K562 (cell line): ENCODE measurements around the gene PPM1N. TPM values are rescaled to one million over a fixed set of nuclear protein-coding genes. Genes with fewer than 3 reads are reported as not detected.

ENCODE experiments used
- BCOR ChIP-seq: fragments of 450-650 bp; IDR thresholded peaks from 2 replicates; pipeline ENCODE4 v1.6.1; 2016
- BRCA1 ChIP-seq, 2 experiments: fragments of 450-650 bp in 1 of 2; sonication (generic) in 1 of 2; formaldehyde crosslinking in 1 of 2; IDR thresholded peaks; 2 replicates each; pipeline versions ENCODE4 v1.5.0 to v1.6.1; 2017 to 2020; ENCODE audit warnings: mild to moderate bottlenecking in 1 of 2, missing genetic modification reagents in 1 of 2
- CHCHD3 ChIP-seq: fragments of 250-450 bp; sonication (Bioruptor Pico); IDR thresholded peaks from 2 replicates; pipeline ENCODE4 v2.1.2; 2022; ENCODE audit warnings: mild to moderate bottlenecking
- CREM ChIP-seq: IDR thresholded peaks from 2 replicates; pipeline ENCODE4 v1.6.1; 2014; ENCODE audit warnings: antibody characterized with exemption, low read depth
- E2F1 ChIP-seq: sonication (generic); formaldehyde crosslinking; IDR thresholded peaks from 2 replicates; pipeline ENCODE4 v1.8.1; 2023; ENCODE audit warnings: mild to moderate bottlenecking, missing genetic modification reagents, moderate library complexity
- FIP1L1 ChIP-seq: fragments of 200-400 bp; formaldehyde crosslinking; IDR thresholded peaks from 2 replicates; pipeline ENCODE4 v1.6.1; 2018; ENCODE audit warnings: mild to moderate bottlenecking, low read depth, low read length; ENCODE audit not compliant: poor library complexity, severe bottlenecking
- FOXM1 ChIP-seq, 2 experiments: fragments of 450-650 bp in 1 of 2; sonication (generic) in 1 of 2; formaldehyde crosslinking in 1 of 2; IDR thresholded peaks; 2 replicates each; pipeline versions ENCODE4 v1.6.1 to v1.9.0; 2017 to 2022; ENCODE audit warnings: low read depth in 2 of 2, mild to moderate bottlenecking in 2 of 2, missing genetic modification reagents in 1 of 2, moderate library complexity in 1 of 2
- GABPB1 ChIP-seq: sonication (generic); formaldehyde crosslinking; IDR thresholded peaks from 2 replicates; pipeline ENCODE4 v1.8.0; 2022; ENCODE audit warnings: mild to moderate bottlenecking, missing genetic modification reagents
- HDAC6 ChIP-seq: IDR thresholded peaks from 2 replicates; pipeline ENCODE4 v1.6.1; 2012; ENCODE audit warnings: low read depth, mild to moderate bottlenecking, control low read depth, inconsistent platforms, low read length, moderate library complexity
- KLF10 ChIP-seq: fragments of 250-450 bp; sonication (Bioruptor Pico); IDR thresholded peaks from 2 replicates; pipeline ENCODE4 v1.6.1; 2021; ENCODE audit warnings: matching md5 sums
- MAFG ChIP-seq: fragments of 450-650 bp; conservative IDR thresholded peaks from 2 replicates; pipeline ENCODE4 v1.6.1; 2016; ENCODE audit warnings: missing genetic modification characterization, missing compliant biosample characterization
- NKRF ChIP-seq: fragments of 450-650 bp; IDR thresholded peaks from 2 replicates; pipeline ENCODE4 v1.6.1; 2016; ENCODE audit warnings: borderline replicate concordance
- PML ChIP-seq: IDR thresholded peaks from 2 replicates; pipeline ENCODE4 v1.6.1; 2012; ENCODE audit warnings: low read length, inconsistent platforms
- POLR3G ChIP-seq: IDR thresholded peaks from 2 replicates; pipeline ENCODE4 v1.6.1; 2011; ENCODE audit not compliant: insufficient read length, insufficient replicate concordance; ENCODE audit errors: extremely low read depth
- RNF219 ChIP-seq: fragments of 250-450 bp; sonication (Bioruptor Pico); IDR thresholded peaks from 2 replicates; pipeline ENCODE4 v1.5.0; 2022; ENCODE audit warnings: mild to moderate bottlenecking
- TAF9B ChIP-seq: fragments of 450-650 bp; IDR thresholded peaks from 2 replicates; pipeline ENCODE4 v1.6.1; 2018; ENCODE audit warnings: mild to moderate bottlenecking; ENCODE audit not compliant: partially characterized antibody
- ZNF184 ChIP-seq: sonication (generic); formaldehyde crosslinking; IDR thresholded peaks from 2 replicates; pipeline ENCODE4 v1.5.0; 2020; ENCODE audit warnings: missing genetic modification reagents
- ZNF316 ChIP-seq: fragments of 450-650 bp; IDR thresholded peaks from 2 replicates; pipeline ENCODE4 v1.6.1; 2016
- ZNF583 ChIP-seq: fragments of 250-450 bp; sonication (Bioruptor Pico); IDR thresholded peaks from 2 replicates; pipeline ENCODE4 v1.4.0; 2020
- ZNF764 ChIP-seq: fragments of 250-450 bp; sonication (Bioruptor Pico); IDR thresholded peaks from 2 replicates; pipeline ENCODE4 v1.4.0; 2020; ENCODE audit warnings: low read depth, mild to moderate bottlenecking, moderate library complexity
- ZNF778 ChIP-seq: fragments of 450-650 bp; formaldehyde crosslinking; IDR thresholded peaks from 2 replicates; pipeline ENCODE4 v1.4.0; 2020; ENCODE audit warnings: mild to moderate bottlenecking, moderate library complexity
- polyA plus RNA-seq, 8 experiments: library from polyadenylated mRNA; depleted of rRNA in 4 of 8; stranded (reverse) in 5 of 8; unstranded in 3 of 8; fragments of >200 nt; fragmentation: Nextera tagmentation in 2 of 8; fragmentation: Illumina TruSeq in 1 of 8; extraction: Ambion mirVana in 2 of 8; extraction: Trizol in 1 of 8; gene quantifications; 2 replicates each; pipeline versions ENCODE4 v1.2.1 to v1.2.3, GENCODE V29; 2011 to 2014; ENCODE audit warnings: inconsistent platforms in 1 of 8, missing spikeins in 1 of 8
- total RNA-seq, 7 experiments: library from RNA; depleted of rRNA in 6 of 7; stranded (reverse); fragments of >200 nt in 6 of 7; fragmentation: Illumina TruSeq in 2 of 7; extraction: Trizol in 2 of 7; gene quantifications; 2 replicates each; pipeline versions ENCODE4 v1.2.1 to v1.2.3, GENCODE V29; 2011 to 2021; ENCODE audit warnings: low replicate concordance in 1 of 7
- TF ChIP-seq, protein P1 (sequence below): fragments of 250-450 bp; sonication (Bioruptor Pico); IDR thresholded peaks from 2 replicates; pipeline ENCODE4 v1.4.0; 2020

Gene PPM1N
- total and polyA plus RNA-seq, 9 of the 15 experiments (the other 6 are each of a cell fraction or from before 2014, with no cell fraction given), result 4.5 to 15.6 (median 8.7) TPM

DNA sequence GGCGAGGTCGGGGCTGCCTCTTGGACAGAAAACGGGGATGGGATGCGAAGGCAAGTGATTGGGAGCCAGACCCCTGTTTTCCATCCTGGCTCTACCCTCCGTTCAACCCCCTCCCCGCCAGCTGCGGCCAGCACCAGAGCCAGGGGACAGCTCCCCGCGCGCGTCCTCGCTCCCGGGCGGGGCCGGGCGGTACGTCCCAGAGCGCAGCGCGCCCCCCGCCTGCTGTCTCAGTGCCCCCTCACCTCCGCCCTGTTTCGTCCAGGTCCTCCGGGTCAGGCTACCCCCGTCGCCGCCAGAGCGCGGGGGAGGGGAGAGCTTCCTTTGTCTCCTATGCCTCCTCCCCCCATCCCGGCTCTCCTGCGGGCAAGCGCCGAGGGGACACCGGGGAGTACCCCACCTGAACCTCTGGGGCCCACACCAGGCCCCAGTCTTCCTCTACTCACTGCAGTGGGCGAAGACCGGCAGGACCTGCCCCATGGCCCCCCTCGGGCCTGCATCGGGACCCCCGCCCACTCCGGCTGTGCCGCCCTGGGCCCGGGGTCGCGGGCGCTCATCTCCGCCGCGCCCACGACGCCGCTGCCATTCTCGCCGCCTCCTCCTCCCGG, 1.8 kb upstream of the PPM1N start (continued):
- TF ChIP-seq NKRF, result peak; percentile 79
- no peak for TF ChIP-seq ZNF583 (CRISPR knock-in tag)
- no peak for TF ChIP-seq KLF10
- peak; percentile 45; the same call in 1 of the 2 replicates for TF ChIP-seq GABPB1 (CRISPR knock-in tag)
- TF ChIP-seq BCOR, result no peak
- no peak for TF ChIP-seq MAFG
- peak; percentile 40; the same call in 1 of the 2 replicates for TF ChIP-seq E2F1
- TF ChIP-seq CREM, result peak; percentile 78
- no peak for TF ChIP-seq FOXM1 (IDR thresholded peaks at IDR 0.05; ENCODE audit: low read depth)
- peak; percentile 75; the same call in 1 of the 2 replicates for TF ChIP-seq FOXM1 (CRISPR knock-in tag; IDR thresholded peaks at IDR 0.05; ENCODE audit: low read depth)
- no peak for TF ChIP-seq ZNF316
- TF ChIP-seq TAF9B, result no peak
- TF ChIP-seq ZNF184, result no peak
- no peak for TF ChIP-seq CHCHD3 (CRISPR knock-in tag)
- TF ChIP-seq ZNF778 (CRISPR knock-in tag), result no peak
- no peak for TF ChIP-seq PML
- TF ChIP-seq BRCA1 (IDR thresholded peaks at IDR 0.05), result no peak
- peak; percentile 69; the same call in 1 of the 2 replicates for TF ChIP-seq BRCA1 (CRISPR knock-in tag; IDR thresholded peaks at IDR 0.05)
- TF ChIP-seq POLR3G, result no peak
- TF ChIP-seq, protein P1, sequence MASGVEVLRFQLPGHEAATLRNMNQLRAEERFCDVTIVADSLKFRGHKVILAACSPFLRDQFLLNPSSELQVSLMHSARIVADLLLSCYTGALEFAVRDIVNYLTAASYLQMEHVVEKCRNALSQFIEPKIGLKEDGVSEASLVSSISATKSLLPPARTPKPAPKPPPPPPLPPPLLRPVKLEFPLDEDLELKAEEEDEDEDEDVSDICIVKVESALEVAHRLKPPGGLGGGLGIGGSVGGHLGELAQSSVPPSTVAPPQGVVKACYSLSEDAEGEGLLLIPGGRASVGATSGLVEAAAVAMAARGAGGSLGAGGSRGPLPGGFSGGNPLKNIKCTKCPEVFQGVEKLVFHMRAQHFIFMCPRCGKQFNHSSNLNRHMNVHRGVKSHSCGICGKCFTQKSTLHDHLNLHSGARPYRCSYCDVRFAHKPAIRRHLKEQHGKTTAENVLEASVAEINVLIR (CRISPR knock-in tag), result no peak
- no peak for TF ChIP-seq HDAC6
- no peak for TF ChIP-seq ZNF764
- TF ChIP-seq FIP1L1, result peak; percentile 68
- TF ChIP-seq RNF219 (CRISPR knock-in tag), result no peak
